K562 (cell line): ENCODE results near the gene CHCHD6. TPM values are rescaled to one million over a fixed set of nuclear protein-coding genes. Genes with fewer than 3 reads are reported as not detected.

ENCODE experiments used
- ATAC-seq: fragments of 200-7000 bp; cut with Tn5 transposase; 3 replicates; pipeline ENCODE4 v1.9.1; 2020; ENCODE audit warnings: moderate library complexity
- BruUV-seq: library from RNA; stranded (reverse); fragments of 400-500 nt; replicated peaks from 2 replicates; lab custom pipeline; 2021; lab: Mats Ljungman, UMichigan
- CTCF ChIA-PET: fragments of 300-600 bp; formaldehyde crosslinking; extraction: SDS; loops from one replicate; lab custom pipeline; 2021; ENCODE audit warnings: low intra/inter-chr PET ratio; lab: Yijun Ruan, JAX
- POLR2A ChIA-PET: fragments of 300-600, 350-650 bp; sonication (Branson Sonifier 250); formaldehyde crosslinking; extraction: SDS; loops from one replicate; lab custom pipeline; 2021; ENCODE audit warnings: antibody characterized with exemption, inconsistent platforms; lab: Yijun Ruan, JAX
- DNase-seq, 4 experiments: peaks; one replicate each; pipeline versions ENCODE4 v3.0.0 to v3.0.0-alpha.2; 2011 to 2018; ENCODE audit warnings: low spot score in 3 of 4, mixed read lengths in 3 of 4; ENCODE audit errors: extremely low read depth in 1 of 4
- FAIRE-seq: peaks from 2 replicates; lab custom pipeline; 2011; peaks lifted over from hg19 to GRCh38; lab: Jason Lieb, UNC
- H2AFZ ChIP-seq: 2 replicates; pipeline ENCODE4 v1.6.0; 2011; ENCODE audit warnings: low read depth, low read length, control low read depth, inconsistent platforms
- H3K27ac ChIP-seq: fragments of 200-600 bp; 3 replicates; pipeline ENCODE4 v1.8.0; 2011; ENCODE audit warnings: low read depth, mild to moderate bottlenecking, control low read depth, inconsistent platforms, low read length, moderate library complexity, mixed read lengths; ENCODE audit errors: extremely low read depth
- H3K27me3 ChIP-seq, 2 experiments: fragments of 300-600 bp in 1 of 2; 2 replicates in 1 of 2; 3 replicates in 1 of 2; pipeline versions ENCODE4 v1.6.0 to v1.8.0; 2011; ENCODE audit warnings: inconsistent platforms in 2 of 2, low read length in 2 of 2, mild to moderate bottlenecking in 1 of 2, mixed read lengths in 1 of 2, moderate library complexity in 1 of 2; ENCODE audit not compliant: control insufficient read depth in 2 of 2, insufficient read depth in 2 of 2
- H3K36me3 ChIP-seq: fragments of 300-600 bp; 3 replicates; pipeline ENCODE4 v1.8.0; 2011; ENCODE audit warnings: mild to moderate bottlenecking, low read length, inconsistent platforms; ENCODE audit not compliant: control insufficient read depth, insufficient read depth
- H3K4me1 ChIP-seq, 2 experiments: fragments of 200-600 bp in 1 of 2; replicated peaks in 1 of 2; 2 replicates in 1 of 2; 3 replicates in 1 of 2; pipeline versions ENCODE4 v1.5.1 to v1.8.0; 2011; ENCODE audit warnings: inconsistent platforms in 2 of 2, low read length in 2 of 2, mild to moderate bottlenecking in 1 of 2, mixed read lengths in 1 of 2, moderate library complexity in 1 of 2; ENCODE audit not compliant: control insufficient read depth in 2 of 2, insufficient read depth in 2 of 2
- H3K4me2 ChIP-seq: 2 replicates; pipeline ENCODE4 v1.6.1; 2011; ENCODE audit warnings: low read length, control low read depth, inconsistent platforms, mixed read lengths; ENCODE audit not compliant: insufficient read depth
- H3K4me3 ChIP-seq: fragments of 200-600 bp; sonication (generic), shearing (Covaris generic); 2 replicates; pipeline ENCODE4 v1.5.1; 2016; ENCODE audit warnings: control low read depth, inconsistent platforms
- H3K79me2 ChIP-seq: fragments of 200-600 bp; 3 replicates; pipeline ENCODE4 v1.8.0; 2011; ENCODE audit warnings: low read length, inconsistent platforms; ENCODE audit not compliant: control insufficient read depth, insufficient read depth
- H3K9ac ChIP-seq, 2 experiments: 2 replicates each; pipeline versions ENCODE4 v1.6.0 to v1.6.1; 2011; ENCODE audit warnings: low read depth in 2 of 2, low read length in 2 of 2, control low read depth in 1 of 2, inconsistent platforms in 1 of 2, mild to moderate bottlenecking in 1 of 2, mixed read lengths in 1 of 2; ENCODE audit not compliant: insufficient read depth in 1 of 2
- H3K9me1 ChIP-seq: one replicate; pipeline ENCODE4 v1.6.0; 2011; ENCODE audit warnings: inconsistent platforms, mild to moderate bottlenecking, low read length, moderate library complexity; ENCODE audit not compliant: control insufficient read depth, insufficient read depth
- H3K9me3 ChIP-seq: replicated peaks from 2 replicates; pipeline ENCODE4 v1.5.1; 2011; ENCODE audit warnings: low read depth, low read length, inconsistent platforms; ENCODE audit not compliant: control insufficient read depth, insufficient read depth
- H4K20me1 ChIP-seq: replicated peaks from 2 replicates; pipeline ENCODE4 v1.6.1; 2011; ENCODE audit warnings: low read length, inconsistent platforms, mixed read lengths; ENCODE audit not compliant: control insufficient read depth, insufficient read depth
- BCOR ChIP-seq: fragments of 450-650 bp; IDR thresholded peaks from 2 replicates; pipeline ENCODE4 v1.6.1; 2016
- DPF2 ChIP-seq: fragments of 450-650 bp; IDR thresholded peaks from 2 replicates; pipeline ENCODE4 v1.6.1; 2016
- HNRNPK ChIP-seq: fragments of 200-400 bp; formaldehyde crosslinking; IDR thresholded peaks from one replicate; pipeline ENCODE4 v1.6.1; 2018; ENCODE audit warnings: mild to moderate bottlenecking, low read depth, low read length; ENCODE audit not compliant: poor library complexity, severe bottlenecking
- IRF9 ChIP-seq: fragments of 450-650 bp; IDR thresholded peaks from 2 replicates; pipeline ENCODE4 v1.6.1; 2016; ENCODE audit warnings: missing biosample characterization, missing genetic modification characterization
- KLF6 ChIP-seq: fragments of 250-450 bp; sonication (Bioruptor Pico); IDR thresholded peaks from 2 replicates; pipeline ENCODE4 v1.4.0; 2020; ENCODE audit warnings: mild to moderate bottlenecking, moderate library complexity, borderline replicate concordance
- NR2C2 ChIP-seq, 2 experiments: fragments of 200-800 bp in 1 of 2; sonication (Bioruptor generic) in 1 of 2; sonication (generic) in 1 of 2; formaldehyde crosslinking in 1 of 2; IDR thresholded peaks; 2 replicates each; pipeline versions ENCODE4 v1.6.1 to v1.8.0; 2016 to 2022; ENCODE audit warnings: mild to moderate bottlenecking in 1 of 2, missing compliant biosample characterization in 1 of 2, missing genetic modification characterization in 1 of 2, missing genetic modification reagents in 1 of 2
- RAD21 ChIP-seq, 2 experiments: fragments of 250-450 bp in 1 of 2; fragments of 450-650 bp in 1 of 2; sonication (Bioruptor Pico) in 1 of 2; formaldehyde crosslinking in 1 of 2; IDR thresholded peaks in 1 of 2; conservative IDR thresholded peaks in 1 of 2; 2 replicates each; pipeline versions ENCODE4 v1.4.0 to v1.8.0; 2020 to 2022; ENCODE audit warnings: mild to moderate bottlenecking in 2 of 2, moderate library complexity in 1 of 2
- RBM25 ChIP-seq: fragments of 200-400 bp; formaldehyde crosslinking; IDR thresholded peaks from 2 replicates; pipeline ENCODE4 v1.6.1; 2018; ENCODE audit warnings: low read length, low read depth, moderate library complexity; ENCODE audit not compliant: severe bottlenecking
- ZNF165 ChIP-seq: fragments of 250-450 bp; sonication (Bioruptor Pico); IDR thresholded peaks from 2 replicates; pipeline ENCODE4 v1.4.0; 2020; ENCODE audit warnings: borderline replicate concordance
- WGBS: fragments of 100-300 bp; shearing (Covaris generic); methylation state at CpG from one replicate; pipeline ENCODE4 v1.1.6; 2016; ENCODE audit warnings: low coverage, mixed read lengths; ENCODE audit not compliant: insufficient coverage; ENCODE audit errors: missing lambda C conversion rate; 5-methylcytosine and 5-hydroxymethylcytosine counted together
- in situ Hi-C: fragments of 300-500 bp; cut with MboI; formaldehyde crosslinking; loops from 4 replicates; pipeline ENCODE4 v1.15.0; 2018; ENCODE audit warnings: inconsistent platforms, mixed read lengths
- intact Hi-C: fragments of 100-400 bp; cut with micrococcal nuclease; formaldehyde crosslinking; loops from 2 replicates; pipeline ENCODE4 v1.14.2; 2022
- polyA plus RNA-seq, 8 experiments: library from polyadenylated mRNA; depleted of rRNA in 4 of 8; stranded (reverse) in 5 of 8; unstranded in 3 of 8; fragments of >200 nt; fragmentation: Nextera tagmentation in 2 of 8; fragmentation: Illumina TruSeq in 1 of 8; extraction: Ambion mirVana in 2 of 8; extraction: Trizol in 1 of 8; gene quantifications; 2 replicates each; pipeline versions ENCODE4 v1.2.1 to v1.2.3, GENCODE V29; 2011 to 2014; ENCODE audit warnings: inconsistent platforms in 1 of 8, missing spikeins in 1 of 8
- total RNA-seq, 7 experiments: library from RNA; depleted of rRNA in 6 of 7; stranded (reverse); fragments of >200 nt in 6 of 7; fragmentation: Illumina TruSeq in 2 of 7; extraction: Trizol in 2 of 7; gene quantifications; 2 replicates each; pipeline versions ENCODE4 v1.2.1 to v1.2.3, GENCODE V29; 2011 to 2021; ENCODE audit warnings: low replicate concordance in 1 of 7

CHCHD6 gene
- total and polyA plus RNA-seq, 9 of the 15 experiments (the other 6 are each of a cell fraction or from before 2014, with no cell fraction given), result 4.6 to 18.6 (median 10.9) TPM

GRCh38 chr3:126880901-126881300 lies 176.9 kb downstream of the CHCHD6 start:
- H3K9me3 ChIP-seq, result no peaks in the 10 kb centered on the region
- H3K9me1 ChIP-seq, result no peaks in the 10 kb centered on the region
- no peak overlapping the region for H3K27ac ChIP-seq
- no peak overlapping the region for H3K9ac ChIP-seq
- in situ Hi-C loops, result no loop called here
- ATAC-seq (no peak), FAIRE-seq (no peak), DNase-seq (no peak)
- intact Hi-C loops, result no loop called here
- no peaks in the 10 kb centered on the region for H3K36me3 ChIP-seq
- CTCF ChIA-PET, result no interaction called here
- BruUV-seq, result no TSS peak
- H3K79me2 ChIP-seq, result no peaks in the 10 kb centered on the region
- H4K20me1 ChIP-seq, result no peaks in the 10 kb centered on the region
- WGBS, result 55% methylated on average over 3 of the region's 3 CpGs
- no peak for TF ChIP-seq IRF9 (tag)
- TF ChIP-seq BCOR, result no peak
- TF ChIP-seq KLF6, result no peak
- TF ChIP-seq HNRNPK, result no peak
- no peak for TF ChIP-seq DPF2
- no peak for TF ChIP-seq RAD21 (CRISPR knock-in tag; conservative IDR thresholded peaks at IDR 0.05 in 1 of 2, IDR thresholded peaks at IDR 0.05 in 1 of 2)
- TF ChIP-seq NR2C2 (CRISPR knock-in tag; IDR thresholded peaks at IDR 0.05), result no peak
- TF ChIP-seq NR2C2 (tag; IDR thresholded peaks at IDR 0.05), result no peak
- no peak for TF ChIP-seq RBM25
- no peak for TF ChIP-seq ZNF165
- peaks cover 8 to 12% of the 10 kb centered on the region in 2 experiments; a peak in 3 of 5 replicates for H3K4me1 ChIP-seq
- H3K27me3 ChIP-seq, result no peaks in the 10 kb centered on the region
- POLR2A ChIA-PET, result no interaction called here
- H3K4me3 ChIP-seq, result no peak overlapping the region
- H2AFZ ChIP-seq, result no peak overlapping the region
- H3K4me2 ChIP-seq, result no peak overlapping the region
